SK-N-SH treated with all-trans-retinoic acid at 6 μM for 48 hours (cell line): Measurements from ENCODE around the gene NPAT.

Experiments
- ATAC-seq: fragments of 200-7000 bp; cut with Tn5 transposase; 3 replicates; pipeline ENCODE4 v1.9.1; 2020; ENCODE audit warnings: mild to moderate bottlenecking, moderate library complexity
- ARNTL ChIP-seq: fragments of 450-650 bp; formaldehyde crosslinking; IDR thresholded peaks from 2 replicates; pipeline ENCODE4 v1.5.0; 2020; ENCODE audit warnings: low read depth, mild to moderate bottlenecking, moderate library complexity, borderline replicate concordance
- BACH2 ChIP-seq: fragments of 250-450 bp; sonication (Bioruptor Pico); IDR thresholded peaks from 2 replicates; pipeline ENCODE4 v1.9.0; 2021; ENCODE audit warnings: mild to moderate bottlenecking, borderline replicate concordance
- ESRRG ChIP-seq: fragments of 250-450 bp; sonication (Bioruptor Pico); IDR thresholded peaks from 2 replicates; pipeline ENCODE4 v1.6.1; 2021; ENCODE audit warnings: mild to moderate bottlenecking
- GLIS3 ChIP-seq: fragments of 250-450 bp; sonication (Bioruptor Pico); IDR thresholded peaks from 2 replicates; pipeline ENCODE4 v1.5.0; 2020; ENCODE audit warnings: mild to moderate bottlenecking, moderate library complexity
- ISL1 ChIP-seq: fragments of 250-450 bp; sonication (Bioruptor Pico); IDR thresholded peaks from 2 replicates; pipeline ENCODE4 v2.1.2; 2022; ENCODE audit warnings: mild to moderate bottlenecking, moderate library complexity
- OSR1 ChIP-seq: fragments of 250-450 bp; sonication (Bioruptor Pico); IDR thresholded peaks from 2 replicates; pipeline ENCODE4 v1.8.0; 2022; ENCODE audit warnings: moderate library complexity, mild to moderate bottlenecking, inconsistent platforms
- PPARA ChIP-seq: fragments of 250-450 bp; sonication (Bioruptor Pico); IDR thresholded peaks from 2 replicates; pipeline ENCODE4 v1.5.0; 2020; ENCODE audit warnings: mild to moderate bottlenecking, borderline replicate concordance
- RARB ChIP-seq: fragments of 250-450 bp; sonication (Bioruptor Pico); IDR thresholded peaks from 2 replicates; pipeline ENCODE4 v1.8.0; 2021; ENCODE audit warnings: mild to moderate bottlenecking, moderate library complexity
- SNAI2 ChIP-seq: fragments of 250-450 bp; sonication (Bioruptor Pico); IDR thresholded peaks from 2 replicates; pipeline ENCODE4 v1.5.0; 2020; ENCODE audit warnings: mild to moderate bottlenecking, moderate library complexity
- TCF4 ChIP-seq: fragments of 250-450 bp; sonication (Bioruptor Pico); IDR thresholded peaks from 2 replicates; pipeline ENCODE4 v1.8.0; 2021; ENCODE audit warnings: mild to moderate bottlenecking, moderate library complexity, borderline replicate concordance
- TOX ChIP-seq: fragments of 250-450 bp; sonication (Bioruptor Pico); IDR thresholded peaks from 2 replicates; pipeline ENCODE4 v1.8.0; 2021; ENCODE audit warnings: mild to moderate bottlenecking, moderate library complexity, borderline replicate concordance
- ZC3H10 ChIP-seq: fragments of 250-450 bp; sonication (Bioruptor Pico); IDR thresholded peaks from 2 replicates; pipeline ENCODE4 v1.5.1; 2021; ENCODE audit warnings: mild to moderate bottlenecking, moderate library complexity
- ZFP3 ChIP-seq: fragments of 250-450 bp; sonication (Bioruptor Pico); IDR thresholded peaks from 2 replicates; pipeline ENCODE4 v1.5.0; 2020; ENCODE audit warnings: mild to moderate bottlenecking, moderate library complexity
- ZFP30 ChIP-seq: fragments of 450-650 bp; formaldehyde crosslinking; IDR thresholded peaks from 2 replicates; pipeline ENCODE4 v1.5.0; 2022; ENCODE audit warnings: mild to moderate bottlenecking, moderate library complexity
- ZNF565 ChIP-seq: fragments of 450-650 bp; formaldehyde crosslinking; conservative IDR thresholded peaks from 2 replicates; pipeline ENCODE4 v1.5.0; 2020; ENCODE audit warnings: low read depth, mild to moderate bottlenecking, moderate library complexity
- ZNF8 ChIP-seq: fragments of 450-650 bp; formaldehyde crosslinking; IDR thresholded peaks from 2 replicates; pipeline ENCODE4 v1.5.0; 2020; ENCODE audit warnings: mild to moderate bottlenecking, moderate library complexity
- TF ChIP-seq, protein P1 (sequence below): fragments of 250-450 bp; sonication (Bioruptor Pico); IDR thresholded peaks from 2 replicates; pipeline ENCODE4 v1.5.1; 2021; ENCODE audit warnings: mild to moderate bottlenecking, moderate library complexity
- TF ChIP-seq, protein P2 (sequence below): fragments of 250-450 bp; sonication (Bioruptor Pico); IDR thresholded peaks from 2 replicates; pipeline ENCODE4 v1.8.0; 2020; ENCODE audit warnings: mild to moderate bottlenecking, moderate library complexity, borderline replicate concordance
- TF ChIP-seq, protein P3 (sequence below): fragments of 250-450 bp; sonication (Bioruptor Pico); IDR thresholded peaks from 2 replicates; pipeline ENCODE4 v1.5.1; 2020; ENCODE audit warnings: low read depth, mild to moderate bottlenecking, moderate library complexity
- TF ChIP-seq, protein P4 (sequence below): fragments of 250-450 bp; sonication (Bioruptor Pico); IDR thresholded peaks from 2 replicates; pipeline ENCODE4 v1.5.0; 2020; ENCODE audit warnings: mild to moderate bottlenecking, moderate library complexity
- TF ChIP-seq, protein P5 (sequence below): fragments of 250-450 bp; sonication (Bioruptor Pico); IDR thresholded peaks from 2 replicates; pipeline ENCODE4 v1.8.0; 2021; ENCODE audit warnings: low read depth, mild to moderate bottlenecking, moderate library complexity, borderline replicate concordance

Gene NPAT

DNA sequence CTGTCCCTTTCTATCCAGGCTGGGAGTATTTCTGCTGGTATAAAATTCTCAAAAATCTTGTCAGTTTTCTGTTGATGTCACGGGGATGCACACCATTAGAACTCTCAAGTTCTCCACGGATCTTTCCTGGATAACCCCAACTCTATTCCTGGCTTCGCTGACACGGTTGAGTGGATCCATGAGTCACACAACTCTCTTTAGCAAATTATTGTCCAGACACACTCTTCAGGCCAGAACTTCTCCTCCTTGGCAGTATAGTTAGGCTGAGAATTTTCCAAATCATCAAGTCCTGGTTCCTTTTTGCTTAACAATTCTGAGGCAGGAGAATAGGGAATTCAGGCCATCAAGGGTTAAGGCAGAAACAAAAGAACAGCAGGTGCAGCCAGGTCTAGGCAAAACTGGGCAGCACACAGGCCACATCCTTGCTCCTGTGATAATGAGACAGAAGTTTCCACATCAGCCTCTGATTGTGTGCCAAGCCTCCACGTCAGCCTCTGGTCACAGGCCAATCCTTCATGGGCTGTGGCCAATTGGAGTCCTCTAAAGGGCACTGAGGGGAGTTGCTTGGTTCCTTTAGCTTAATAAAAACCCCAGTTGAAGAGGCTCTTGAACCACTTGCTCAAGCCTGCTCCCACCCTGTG lies 106.8 kb downstream of the NPAT start:
- ATAC-seq: peak; percentile 44
- TF ChIP-seq SNAI2 (CRISPR knock-in tag) (no peak), ZNF565 (CRISPR knock-in tag) (no peak), TOX (CRISPR knock-in tag) (no peak), PPARA (CRISPR knock-in tag) (no peak), ZNF8 (no peak), ARNTL (CRISPR knock-in tag) (no peak), ESRRG (CRISPR knock-in tag) (no peak), OSR1 (no peak), BACH2 (CRISPR knock-in tag) (no peak), TCF4 (CRISPR knock-in tag) (no peak), ZFP3 (CRISPR knock-in tag) (no peak), RARB (CRISPR knock-in tag) (no peak), GLIS3 (CRISPR knock-in tag) (no peak), ZC3H10 (CRISPR knock-in tag) (no peak)
- TF ChIP-seq, protein P1, sequence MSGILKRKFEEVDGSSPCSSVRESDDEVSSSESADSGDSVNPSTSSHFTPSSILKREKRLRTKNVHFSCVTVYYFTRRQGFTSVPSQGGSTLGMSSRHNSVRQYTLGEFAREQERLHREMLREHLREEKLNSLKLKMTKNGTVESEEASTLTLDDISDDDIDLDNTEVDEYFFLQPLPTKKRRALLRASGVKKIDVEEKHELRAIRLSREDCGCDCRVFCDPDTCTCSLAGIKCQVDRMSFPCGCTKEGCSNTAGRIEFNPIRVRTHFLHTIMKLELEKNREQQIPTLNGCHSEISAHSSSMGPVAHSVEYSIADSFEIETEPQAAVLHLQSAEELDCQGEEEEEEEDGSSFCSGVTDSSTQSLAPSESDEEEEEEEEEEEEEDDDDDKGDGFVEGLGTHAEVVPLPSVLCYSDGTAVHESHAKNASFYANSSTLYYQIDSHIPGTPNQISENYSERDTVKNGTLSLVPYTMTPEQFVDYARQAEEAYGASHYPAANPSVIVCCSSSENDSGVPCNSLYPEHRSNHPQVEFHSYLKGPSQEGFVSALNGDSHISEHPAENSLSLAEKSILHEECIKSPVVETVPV: no peak
- TF ChIP-seq, protein P2, sequence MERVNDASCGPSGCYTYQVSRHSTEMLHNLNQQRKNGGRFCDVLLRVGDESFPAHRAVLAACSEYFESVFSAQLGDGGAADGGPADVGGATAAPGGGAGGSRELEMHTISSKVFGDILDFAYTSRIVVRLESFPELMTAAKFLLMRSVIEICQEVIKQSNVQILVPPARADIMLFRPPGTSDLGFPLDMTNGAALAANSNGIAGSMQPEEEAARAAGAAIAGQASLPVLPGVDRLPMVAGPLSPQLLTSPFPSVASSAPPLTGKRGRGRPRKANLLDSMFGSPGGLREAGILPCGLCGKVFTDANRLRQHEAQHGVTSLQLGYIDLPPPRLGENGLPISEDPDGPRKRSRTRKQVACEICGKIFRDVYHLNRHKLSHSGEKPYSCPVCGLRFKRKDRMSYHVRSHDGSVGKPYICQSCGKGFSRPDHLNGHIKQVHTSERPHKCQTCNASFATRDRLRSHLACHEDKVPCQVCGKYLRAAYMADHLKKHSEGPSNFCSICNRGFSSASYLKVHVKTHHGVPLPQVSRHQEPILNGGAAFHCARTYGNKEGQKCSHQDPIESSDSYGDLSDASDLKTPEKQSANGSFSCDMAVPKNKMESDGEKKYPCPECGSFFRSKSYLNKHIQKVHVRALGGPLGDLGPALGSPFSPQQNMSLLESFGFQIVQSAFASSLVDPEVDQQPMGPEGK (CRISPR knock-in tag): no peak
- TF ChIP-seq, protein P3, sequence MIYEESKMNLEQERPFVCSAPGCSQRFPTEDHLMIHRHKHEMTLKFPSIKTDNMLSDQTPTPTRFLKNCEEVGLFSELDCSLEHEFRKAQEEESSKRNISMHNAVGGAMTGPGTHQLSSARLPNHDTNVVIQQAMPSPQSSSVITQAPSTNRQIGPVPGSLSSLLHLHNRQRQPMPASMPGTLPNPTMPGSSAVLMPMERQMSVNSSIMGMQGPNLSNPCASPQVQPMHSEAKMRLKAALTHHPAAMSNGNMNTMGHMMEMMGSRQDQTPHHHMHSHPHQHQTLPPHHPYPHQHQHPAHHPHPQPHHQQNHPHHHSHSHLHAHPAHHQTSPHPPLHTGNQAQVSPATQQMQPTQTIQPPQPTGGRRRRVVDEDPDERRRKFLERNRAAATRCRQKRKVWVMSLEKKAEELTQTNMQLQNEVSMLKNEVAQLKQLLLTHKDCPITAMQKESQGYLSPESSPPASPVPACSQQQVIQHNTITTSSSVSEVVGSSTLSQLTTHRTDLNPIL (CRISPR knock-in tag): no peak
- TF ChIP-seq, protein P4, sequence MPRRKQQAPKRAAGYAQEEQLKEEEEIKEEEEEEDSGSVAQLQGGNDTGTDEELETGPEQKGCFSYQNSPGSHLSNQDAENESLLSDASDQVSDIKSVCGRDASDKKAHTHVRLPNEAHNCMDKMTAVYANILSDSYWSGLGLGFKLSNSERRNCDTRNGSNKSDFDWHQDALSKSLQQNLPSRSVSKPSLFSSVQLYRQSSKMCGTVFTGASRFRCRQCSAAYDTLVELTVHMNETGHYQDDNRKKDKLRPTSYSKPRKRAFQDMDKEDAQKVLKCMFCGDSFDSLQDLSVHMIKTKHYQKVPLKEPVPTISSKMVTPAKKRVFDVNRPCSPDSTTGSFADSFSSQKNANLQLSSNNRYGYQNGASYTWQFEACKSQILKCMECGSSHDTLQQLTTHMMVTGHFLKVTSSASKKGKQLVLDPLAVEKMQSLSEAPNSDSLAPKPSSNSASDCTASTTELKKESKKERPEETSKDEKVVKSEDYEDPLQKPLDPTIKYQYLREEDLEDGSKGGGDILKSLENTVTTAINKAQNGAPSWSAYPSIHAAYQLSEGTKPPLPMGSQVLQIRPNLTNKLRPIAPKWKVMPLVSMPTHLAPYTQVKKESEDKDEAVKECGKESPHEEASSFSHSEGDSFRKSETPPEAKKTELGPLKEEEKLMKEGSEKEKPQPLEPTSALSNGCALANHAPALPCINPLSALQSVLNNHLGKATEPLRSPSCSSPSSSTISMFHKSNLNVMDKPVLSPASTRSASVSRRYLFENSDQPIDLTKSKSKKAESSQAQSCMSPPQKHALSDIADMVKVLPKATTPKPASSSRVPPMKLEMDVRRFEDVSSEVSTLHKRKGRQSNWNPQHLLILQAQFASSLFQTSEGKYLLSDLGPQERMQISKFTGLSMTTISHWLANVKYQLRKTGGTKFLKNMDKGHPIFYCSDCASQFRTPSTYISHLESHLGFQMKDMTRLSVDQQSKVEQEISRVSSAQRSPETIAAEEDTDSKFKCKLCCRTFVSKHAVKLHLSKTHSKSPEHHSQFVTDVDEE (CRISPR knock-in tag): no peak
- TF ChIP-seq, all 23 proteins: peak for 0

DNA sequence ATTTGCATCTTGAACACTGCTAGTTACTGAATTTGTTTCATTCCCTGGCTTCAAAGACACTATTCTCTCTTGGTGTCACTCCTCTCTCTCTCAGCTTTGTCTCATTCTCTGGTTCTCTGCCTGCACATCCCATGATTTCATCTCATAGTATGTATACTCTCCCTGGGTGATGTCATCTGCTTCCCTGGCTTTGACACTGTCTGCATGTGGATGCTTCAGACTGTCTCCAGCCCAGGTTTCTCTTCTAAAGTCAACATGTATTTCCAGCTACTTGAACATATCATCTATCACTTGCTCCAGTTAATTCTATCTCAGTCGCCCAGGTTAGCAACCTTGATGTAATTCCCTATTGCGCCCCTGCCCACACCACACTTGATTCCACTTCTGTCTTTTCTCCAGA lies 110.4 kb downstream of the NPAT start:
- TF ChIP-seq ZNF8 (no peak), ZNF565 (CRISPR knock-in tag) (no peak), ZC3H10 (CRISPR knock-in tag) (no peak), ZFP30 (CRISPR knock-in tag) (no peak), SNAI2 (CRISPR knock-in tag) (no peak)
- no peak for ATAC-seq

DNA sequence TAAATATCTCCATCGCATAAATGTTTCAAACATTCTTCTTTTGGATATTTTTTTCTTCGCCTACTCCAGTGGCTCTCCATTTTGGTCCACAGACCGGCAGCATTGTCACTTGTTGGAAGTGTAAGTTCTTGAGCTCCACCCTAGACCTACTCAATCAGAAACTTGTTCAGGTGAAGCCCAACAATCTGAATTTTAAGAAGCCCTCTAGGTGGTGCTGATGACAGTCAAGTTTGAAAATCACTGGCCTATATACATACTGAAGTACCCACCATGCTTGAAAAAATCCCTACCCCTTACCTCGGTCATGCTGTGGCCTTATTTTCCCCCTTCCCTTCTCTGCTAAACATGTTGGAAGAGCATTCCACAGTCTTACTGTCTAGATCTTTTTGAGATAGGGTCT lies 111.3 kb downstream of the NPAT start:
- no peak for ATAC-seq
- TF ChIP-seq, protein P1: no peak
- TF ChIP-seq TOX (CRISPR knock-in tag): no peak
- TF ChIP-seq, protein P5, sequence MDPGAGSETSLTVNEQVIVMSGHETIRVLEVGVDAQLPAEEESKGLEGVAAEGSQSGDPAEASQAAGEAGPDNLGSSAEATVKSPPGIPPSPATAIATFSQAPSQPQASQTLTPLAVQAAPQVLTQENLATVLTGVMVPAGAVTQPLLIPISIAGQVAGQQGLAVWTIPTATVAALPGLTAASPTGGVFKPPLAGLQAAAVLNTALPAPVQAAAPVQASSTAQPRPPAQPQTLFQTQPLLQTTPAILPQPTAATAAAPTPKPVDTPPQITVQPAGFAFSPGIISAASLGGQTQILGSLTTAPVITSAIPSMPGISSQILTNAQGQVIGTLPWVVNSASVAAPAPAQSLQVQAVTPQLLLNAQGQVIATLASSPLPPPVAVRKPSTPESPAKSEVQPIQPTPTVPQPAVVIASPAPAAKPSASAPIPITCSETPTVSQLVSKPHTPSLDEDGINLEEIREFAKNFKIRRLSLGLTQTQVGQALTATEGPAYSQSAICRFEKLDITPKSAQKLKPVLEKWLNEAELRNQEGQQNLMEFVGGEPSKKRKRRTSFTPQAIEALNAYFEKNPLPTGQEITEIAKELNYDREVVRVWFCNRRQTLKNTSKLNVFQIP (CRISPR knock-in tag): no peak
- no peak for TF ChIP-seq ZNF8
- TF ChIP-seq ISL1: no peak
- TF ChIP-seq, protein P4 (CRISPR knock-in tag): no peak
- TF ChIP-seq SNAI2 (CRISPR knock-in tag): no peak
- TF ChIP-seq, protein P2 (CRISPR knock-in tag): no peak
